HG02763 (cell line): ENCODE data around the gene ZNF611.
A peak's percentile ranks its signal among the peaks of the same experiment; 100 is the strongest.
"Not testable (repeated sequence)": the region's sequence is repeated elsewhere in the genome, so short reads cannot be mapped to it uniquely, and the experiment has no call there.

Experiments used
- ATAC-seq: cut with Tn5 transposase; IDR thresholded peaks from one replicate; pipeline ENCODE4 v1.9.1; 2021; ENCODE audit warnings: mild to moderate bottlenecking, moderate library complexity; ENCODE audit not compliant: unreplicated experiment

Gene ZNF611

GRCh38 chr19:52734893-52735661 is at the start of gene ZNF611:
Gene ZNF611, minus strand, starts transcription at chr19:52735044. Its CDS starts 19,150 bp downstream, at chr19:52715894.
- ATAC-seq = peak; percentile 97

DNA sequence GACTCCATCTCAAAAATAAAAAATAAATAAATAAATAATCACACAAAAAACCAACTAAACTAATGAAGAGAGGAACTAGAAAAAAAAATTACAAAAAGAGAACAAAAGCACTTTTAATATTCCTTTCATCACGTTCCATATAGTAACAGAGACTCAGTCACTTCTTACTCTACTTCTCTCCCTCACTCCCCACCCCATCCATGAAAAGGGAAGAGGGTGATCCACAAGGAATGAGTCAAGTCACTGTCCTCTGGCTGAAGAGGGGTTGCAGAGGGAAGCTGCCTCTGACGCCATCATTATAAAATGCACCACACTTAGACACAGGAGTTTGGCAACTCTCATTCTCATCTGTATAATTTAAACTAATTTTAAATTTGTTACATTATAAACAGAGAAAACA is 48.0 kb upstream of the ZNF611 start:
- not testable (repeated sequence) for ATAC-seq

DNA sequence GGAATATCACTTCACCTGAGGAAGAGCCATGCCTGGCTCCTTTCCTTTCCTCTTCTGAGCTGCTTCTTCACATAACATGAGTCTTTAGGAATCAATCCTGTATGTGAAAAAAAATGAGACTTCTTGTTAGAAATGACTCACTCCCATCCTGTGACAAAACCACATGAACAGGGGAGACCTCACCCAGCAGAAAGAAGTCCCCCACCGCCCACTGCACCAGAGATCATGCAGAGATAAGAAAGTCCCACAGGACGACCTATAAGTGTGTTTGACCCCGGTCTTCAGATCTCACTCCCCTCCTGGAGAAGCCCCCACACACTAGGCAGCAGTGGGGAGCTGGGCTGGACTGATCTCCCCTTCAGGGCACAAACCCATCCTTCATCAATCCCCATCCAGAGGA is 44.0 kb upstream of the ZNF611 start:
- no peak for ATAC-seq

GRCh38 chr19:52756447-52756846 is 21.6 kb upstream of the ZNF611 start:
- ATAC-seq = not testable (repeated sequence)

GRCh38 chr19:52749780-52750179 is 14.9 kb upstream of the ZNF611 start:
- ATAC-seq = no peak

DNA sequence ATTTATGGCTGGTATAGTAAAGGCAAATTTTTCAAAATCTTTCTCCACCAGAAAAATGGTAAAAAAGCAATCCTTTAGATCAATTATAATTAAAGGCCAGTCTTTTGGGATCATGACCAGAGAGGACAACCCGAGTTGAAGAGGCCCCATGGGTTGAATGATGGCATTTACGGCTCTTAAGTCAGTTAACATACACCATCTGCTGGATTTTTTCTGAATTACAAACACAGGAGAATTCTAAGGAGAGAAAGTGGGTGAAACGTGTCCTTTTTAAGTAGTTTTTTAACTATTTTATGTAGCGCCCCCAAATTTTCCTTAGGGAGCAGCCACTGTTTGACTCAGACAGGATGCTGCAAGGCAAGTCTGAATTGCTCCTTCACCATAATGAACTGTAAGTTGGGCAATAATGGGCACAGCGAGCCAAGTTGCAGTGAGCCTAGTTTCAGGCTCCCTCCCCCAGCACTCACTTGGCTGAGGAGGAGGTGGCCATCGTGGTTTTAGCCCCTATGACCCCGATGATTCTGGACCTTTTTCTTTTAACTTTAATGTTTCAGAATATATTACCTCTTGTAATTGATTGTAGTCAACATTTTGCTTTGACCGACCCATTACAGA is 13.6 kb upstream of the ZNF611 start:
- ATAC-seq = no peak

GRCh38 chr19:52745919-52746318 is 11.1 kb upstream of the ZNF611 start:
- ATAC-seq = not testable (repeated sequence)

DNA sequence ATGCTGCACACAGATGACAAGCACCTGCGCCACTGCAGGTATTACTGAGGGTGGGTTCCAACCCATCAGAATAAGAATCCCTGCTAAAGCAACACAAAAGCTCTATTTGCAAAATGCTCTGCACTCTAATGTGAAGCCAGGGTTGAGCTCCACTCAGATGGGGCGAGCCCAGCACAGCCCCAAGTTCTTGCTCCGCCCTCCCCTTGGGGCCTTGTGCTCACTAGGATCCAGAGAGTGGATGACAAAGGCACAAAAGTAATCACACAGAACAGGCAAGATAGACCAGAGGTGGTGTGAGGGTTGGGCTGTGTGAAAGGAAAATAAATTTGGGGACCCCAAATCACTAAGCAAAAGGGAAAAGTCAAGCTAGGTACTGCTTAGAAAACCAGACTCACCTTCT is 8.2 kb upstream of the ZNF611 start:
- no peak for ATAC-seq

DNA sequence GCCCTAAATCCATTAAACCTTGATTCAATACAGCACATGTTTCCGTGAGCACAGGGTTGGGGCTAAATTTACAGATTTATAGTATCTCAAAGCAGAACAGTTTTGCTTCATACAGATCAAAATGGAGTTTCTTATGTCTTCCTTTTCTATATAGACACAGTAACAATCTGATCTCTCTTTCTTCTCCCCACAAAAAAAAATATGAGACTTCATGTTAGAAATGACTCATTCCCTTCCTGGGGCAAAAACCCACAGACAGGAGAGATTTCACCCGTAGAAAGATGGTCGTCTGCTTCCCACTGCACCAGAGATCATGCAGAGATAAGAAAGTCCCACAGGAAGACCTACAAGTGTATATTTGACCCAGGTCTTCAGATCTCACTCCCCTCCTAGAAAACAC is 7.7 kb upstream of the ZNF611 start:
- ATAC-seq = no peak

GRCh38 chr19:52741951-52742485 is 7.2 kb upstream of the ZNF611 start:
- no peak for ATAC-seq

DNA sequence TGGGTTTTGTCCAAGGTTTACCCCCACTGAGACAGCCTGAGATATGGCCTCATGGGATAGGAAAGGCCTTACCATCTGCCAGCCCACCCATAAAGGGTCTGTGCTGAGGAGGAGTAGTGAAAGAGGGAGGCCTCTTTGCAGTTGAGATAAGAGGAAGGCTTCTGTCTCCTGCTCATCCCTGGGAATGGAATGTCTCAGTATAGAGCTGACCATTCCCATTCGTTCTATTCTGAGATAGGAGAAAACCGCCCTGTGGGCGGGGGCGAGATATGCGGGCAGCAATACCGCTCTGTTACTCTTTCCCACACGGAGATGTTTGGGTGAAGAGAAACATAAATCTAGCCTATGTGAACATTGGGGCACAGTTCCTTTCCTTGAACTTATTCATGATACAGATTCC is 6.5 kb upstream of the ZNF611 start:
- not testable (repeated sequence) for ATAC-seq

- no peak for ATAC-seq
These were observed 4.7 kb upstream of the ZNF611 start for GRCh38 chr19:52739576-52739975.

DNA sequence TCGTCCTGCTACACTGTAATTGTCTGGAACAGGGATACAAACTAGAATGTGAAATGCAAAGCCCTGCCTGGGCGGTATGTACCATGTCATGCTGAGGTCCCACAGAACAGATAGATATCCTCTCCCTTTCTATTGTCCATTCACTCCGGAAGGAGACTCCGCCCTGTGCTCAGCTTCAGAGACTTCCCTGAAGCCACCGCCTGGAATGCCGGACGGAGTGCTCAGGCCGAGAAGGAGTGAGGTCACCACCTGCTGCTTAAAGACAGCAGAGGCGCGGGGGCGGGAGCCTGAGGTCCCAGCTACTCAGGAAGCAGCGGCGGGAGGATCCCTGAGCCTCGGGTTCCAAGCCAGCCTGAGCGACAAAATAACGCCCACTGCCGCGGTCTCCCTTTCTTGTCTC is 890 bp upstream of the ZNF611 start:
- no peak for ATAC-seq

DNA sequence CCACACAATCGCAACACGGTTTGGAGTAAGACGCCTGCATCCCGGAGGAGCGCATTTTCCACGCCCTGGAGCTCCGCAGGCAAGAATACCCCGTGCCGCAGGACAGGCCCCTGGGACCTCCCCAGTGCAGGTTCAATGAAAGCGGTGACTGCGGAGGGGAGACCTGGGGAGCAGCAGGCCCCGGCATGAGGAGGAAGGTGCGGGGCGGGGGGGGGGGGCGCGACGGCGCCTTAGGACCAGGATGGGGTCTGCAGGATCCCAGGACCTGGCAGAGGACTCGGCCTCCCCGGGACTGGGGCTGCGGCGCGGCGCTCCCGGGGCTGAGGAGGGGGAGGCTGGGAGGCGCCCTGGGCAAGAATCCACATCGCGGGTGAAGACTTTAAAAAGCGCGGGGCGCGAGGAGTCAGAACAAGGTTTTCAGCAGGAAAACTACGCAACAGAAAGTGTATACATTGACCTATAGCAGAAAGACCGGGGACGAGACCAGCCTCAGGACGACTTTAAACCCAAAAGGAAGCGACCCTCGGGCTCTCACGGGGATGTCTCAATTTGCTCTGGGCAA is 432 bp downstream of the ZNF611 start:
- ATAC-seq = peak; percentile 15

- ATAC-seq = not testable (repeated sequence)
These were observed 8.8 kb downstream of the ZNF611 start for GRCh38 chr19:52726051-52726450.

- no peak for ATAC-seq
These were observed 9.3 kb downstream of the ZNF611 start for GRCh38 chr19:52725528-52725961.

DNA sequence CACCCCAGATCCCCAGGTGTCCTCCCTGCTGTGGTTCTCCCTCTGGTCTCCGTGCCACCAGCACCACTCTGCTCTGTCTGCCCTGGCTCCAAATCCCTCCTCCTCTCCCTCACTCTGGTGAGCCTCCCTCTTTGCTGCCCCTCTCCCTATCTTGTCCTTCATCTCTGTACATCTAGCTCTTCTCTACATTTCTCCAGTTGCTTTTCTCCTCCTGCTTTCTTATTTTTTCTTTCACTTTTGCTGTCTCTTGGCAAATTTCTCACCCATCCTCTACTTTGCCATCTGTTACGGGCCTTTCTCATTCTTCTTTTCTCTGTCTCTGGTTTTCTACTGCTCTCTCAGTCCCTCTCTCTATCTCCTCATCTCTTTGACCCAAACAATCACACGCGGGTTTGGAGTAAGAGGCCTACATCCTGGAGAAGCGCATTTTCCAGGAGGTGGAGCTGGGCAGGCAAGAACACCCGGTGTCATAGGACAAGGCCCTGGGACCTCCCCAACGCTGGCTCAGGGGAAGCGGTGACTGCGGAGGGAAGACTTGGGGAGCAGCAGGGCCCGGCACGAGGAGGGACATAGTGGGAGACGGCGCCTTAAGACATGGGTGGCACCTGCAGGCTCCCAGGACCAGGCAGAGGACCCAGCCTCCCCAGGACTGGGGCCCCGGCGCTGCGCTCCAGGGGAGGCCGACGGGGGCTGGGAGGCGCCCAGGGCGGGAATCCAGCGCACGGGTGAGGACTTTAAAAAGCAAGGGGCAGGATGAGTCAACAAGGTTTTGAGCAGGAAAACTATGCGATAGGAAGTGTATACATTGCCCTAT is 9.9 kb downstream of the ZNF611 start:
- ATAC-seq = no peak

GRCh38 chr19:52723907-52724598 is 10.8 kb downstream of the ZNF611 start:
- ATAC-seq = not testable (repeated sequence)

DNA sequence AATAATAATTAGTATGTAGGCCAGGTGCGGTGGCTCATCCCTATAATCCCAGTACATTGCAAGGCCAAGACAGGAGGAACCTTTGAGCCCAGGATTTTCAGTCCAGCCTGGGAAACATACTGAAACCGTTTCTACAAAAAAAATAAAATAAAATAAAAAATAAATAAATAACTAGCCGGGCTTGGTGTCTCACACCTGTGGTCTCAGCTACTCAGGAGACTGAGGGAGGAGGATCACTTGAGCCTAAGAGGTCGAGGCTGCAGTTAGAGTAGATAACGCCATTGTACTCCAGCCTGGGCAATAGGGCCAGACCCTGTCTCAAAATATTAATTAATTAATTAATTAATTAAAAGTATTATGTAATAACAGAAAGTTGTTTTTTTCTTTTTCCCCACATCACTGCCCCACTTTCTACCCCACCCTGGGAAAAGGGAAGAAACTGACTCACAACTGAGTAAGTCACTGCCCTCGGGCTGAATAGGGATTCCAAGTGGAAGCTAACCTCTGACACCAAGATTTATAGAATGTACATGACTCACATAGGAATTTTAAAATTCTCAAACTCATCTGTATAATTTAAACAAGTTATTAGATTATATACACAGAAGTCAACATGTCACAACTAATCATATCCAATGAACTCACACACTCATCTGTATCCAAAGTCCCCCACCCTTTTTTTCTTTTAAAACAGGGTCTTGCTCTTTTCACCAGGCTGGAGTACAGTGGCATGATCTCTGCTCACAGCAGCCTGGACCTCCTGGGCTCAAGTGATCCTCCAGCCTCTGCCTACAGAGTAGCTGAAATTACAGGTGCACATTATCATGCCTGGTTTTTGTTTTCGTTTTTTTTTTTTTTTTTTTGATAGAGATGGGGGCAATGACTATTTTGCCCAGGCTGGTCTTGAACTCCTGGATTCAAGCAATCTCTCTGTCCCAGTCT is 12.5 kb downstream of the ZNF611 start:
- no peak for ATAC-seq
